GM18499 (cell line): Measurements from ENCODE around the gene SSB.
"Not testable (repeated sequence)": the region's sequence is repeated elsewhere in the genome, so short reads cannot be mapped to it uniquely, and the experiment has no call there.

Source experiments
- ATAC-seq: cut with Tn5 transposase; IDR thresholded peaks from one replicate; pipeline ENCODE4 v1.9.1; 2021; ENCODE audit warnings: moderate number of reproducible peaks; ENCODE audit not compliant: insufficient read depth, unreplicated experiment

Gene SSB

GRCh38 chr2:169798718-169799592, at the start of gene SSB:
TSS of gene SSB (plus strand) at chr2:169798871. CDS start at chr2:169800961, 2,090 bp downstream.
- peak; percentile 75 for ATAC-seq

GRCh38 chr2:169752752-169753151, 45.9 kb upstream of the SSB start:
- no peak for ATAC-seq

GRCh38 chr2:169755083-169755870, 43.4 kb upstream of the SSB start:
- no peak for ATAC-seq

GRCh38 chr2:169756342-169756741, 42.3 kb upstream of the SSB start:
- ATAC-seq: no peak

GRCh38 chr2:169757356-169757755, 41.3 kb upstream of the SSB start:
- ATAC-seq: no peak

GRCh38 chr2:169757778-169758177, 40.9 kb upstream of the SSB start:
- no peak for ATAC-seq

- ATAC-seq: peak; percentile 64
Observed at GRCh38 chr2:169759987-169760386, 38.7 kb upstream of the SSB start.

GRCh38 chr2:169760798-169761197, 37.9 kb upstream of the SSB start:
- not testable (repeated sequence) for ATAC-seq

GRCh38 chr2:169761251-169761969, 37.3 kb upstream of the SSB start:
- no peak for ATAC-seq

- no peak for ATAC-seq
Observed at GRCh38 chr2:169761970-169762292, 36.7 kb upstream of the SSB start.

GRCh38 chr2:169765523-169765922, 33.1 kb upstream of the SSB start:
- no peak for ATAC-seq

GRCh38 chr2:169767243-169767888, 31.3 kb upstream of the SSB start:
- no peak for ATAC-seq

GRCh38 chr2:169768262-169768995, 30.2 kb upstream of the SSB start:
- no peak for ATAC-seq

- no peak for ATAC-seq
Observed at GRCh38 chr2:169771021-169771420, 27.6 kb upstream of the SSB start.

GRCh38 chr2:169771612-169772011, 27.1 kb upstream of the SSB start:
- ATAC-seq: no peak

- ATAC-seq: no peak
Observed at GRCh38 chr2:169772651-169773050, 26.0 kb upstream of the SSB start.

GRCh38 chr2:169775354-169775753, 23.3 kb upstream of the SSB start:
- no peak for ATAC-seq

- no peak for ATAC-seq
Observed at GRCh38 chr2:169775765-169776164, 22.9 kb upstream of the SSB start.

GRCh38 chr2:169776252-169776761, 22.4 kb upstream of the SSB start:
- no peak for ATAC-seq

- ATAC-seq: no peak
Observed at GRCh38 chr2:169778446-169778845, 20.2 kb upstream of the SSB start.
